Thymus (tissue), 11 donors: ENCODE data around the gene PNPLA7. TPM values are rescaled to one million over a fixed set of nuclear protein-coding genes. Genes with fewer than 3 reads are reported as not detected.
"Not testable (repeated sequence)": the region's sequence is repeated elsewhere in the genome, so short reads cannot be mapped to it uniquely, and the experiment has no call there.

Experiments used
- DNase-seq, 9 donors: peaks; one replicate each; pipeline ENCODE4 v3.0.0-alpha.2; 2013; ENCODE audit warnings: low spot score in 9 of 9, low read depth in 6 of 9, missing footprints in 1 of 9
- H3K27ac ChIP-seq, 2 donors: one replicate each; pipeline ENCODE4 v1.5.1; 2013; ENCODE audit warnings: control low read depth in 1 of 2, low read depth in 1 of 2, low read length in 1 of 2, mild to moderate bottlenecking in 1 of 2, moderate library complexity in 1 of 2
- H3K27me3 ChIP-seq, 2 donors: one replicate each; pipeline ENCODE4 v1.5.1; 2013; ENCODE audit warnings: low read length in 1 of 2; ENCODE audit not compliant: control insufficient read depth in 2 of 2, insufficient read depth in 1 of 2
- H3K36me3 ChIP-seq, 2 donors: one replicate each; pipeline ENCODE4 v1.5.1; 2013; ENCODE audit warnings: low read length in 1 of 2, mild to moderate bottlenecking in 1 of 2, moderate library complexity in 1 of 2; ENCODE audit not compliant: control insufficient read depth in 2 of 2, insufficient read depth in 2 of 2
- H3K4me1 ChIP-seq, 2 donors: one replicate each; pipeline ENCODE4 v1.5.1; 2013; ENCODE audit warnings: low read length in 2 of 2; ENCODE audit not compliant: control insufficient read depth in 2 of 2, insufficient read depth in 2 of 2
- H3K4me3 ChIP-seq, 2 donors: one replicate each; pipeline ENCODE4 v1.5.1; 2013; ENCODE audit warnings: low read length in 2 of 2, control low read depth in 1 of 2, mild to moderate bottlenecking in 1 of 2
- H3K9me3 ChIP-seq, 2 donors: one replicate each; pipeline ENCODE4 v1.5.1; 2013; ENCODE audit warnings: low read length in 1 of 2, mild to moderate bottlenecking in 1 of 2; ENCODE audit not compliant: control insufficient read depth in 2 of 2, insufficient read depth in 1 of 2
- WGBS: extraction: QIAGEN DNeasy Blood & Tissue Kit; methylation state at CpG from one replicate; pipeline ENCODE4 v1.1.7; 2013; 5-methylcytosine and 5-hydroxymethylcytosine counted together
- polyA plus RNA-seq: library from polyadenylated mRNA; stranded (reverse); fragments of 200-250 nt; gene quantifications from one replicate; pipeline ENCODE4 v1.2.3, GENCODE V29; 2013
- total RNA-seq: library from RNA; stranded (reverse); fragments of 120-200 nt; gene quantifications from one replicate; pipeline ENCODE4 v1.2.4, GENCODE V29; 2013
- donor health status: healthy.

The PNPLA7 gene
- total and polyA plus RNA-seq, 2 donors, result 1.6 to 11.5 TPM

GRCh38 chr9:137568445-137568844, 18.2 kb upstream of the PNPLA7 start:
- H3K36me3 ChIP-seq, result peaks cover 28 to 31% of the 10 kb centered on the region in 2 donors
- not testable (repeated sequence) for H3K4me1 ChIP-seq, DNase-seq, H3K27ac ChIP-seq, H3K4me3 ChIP-seq, H3K27me3 ChIP-seq, H3K9me3 ChIP-seq
- WGBS, result 93% methylated on average over 5 of the region's 5 CpGs

DNA sequence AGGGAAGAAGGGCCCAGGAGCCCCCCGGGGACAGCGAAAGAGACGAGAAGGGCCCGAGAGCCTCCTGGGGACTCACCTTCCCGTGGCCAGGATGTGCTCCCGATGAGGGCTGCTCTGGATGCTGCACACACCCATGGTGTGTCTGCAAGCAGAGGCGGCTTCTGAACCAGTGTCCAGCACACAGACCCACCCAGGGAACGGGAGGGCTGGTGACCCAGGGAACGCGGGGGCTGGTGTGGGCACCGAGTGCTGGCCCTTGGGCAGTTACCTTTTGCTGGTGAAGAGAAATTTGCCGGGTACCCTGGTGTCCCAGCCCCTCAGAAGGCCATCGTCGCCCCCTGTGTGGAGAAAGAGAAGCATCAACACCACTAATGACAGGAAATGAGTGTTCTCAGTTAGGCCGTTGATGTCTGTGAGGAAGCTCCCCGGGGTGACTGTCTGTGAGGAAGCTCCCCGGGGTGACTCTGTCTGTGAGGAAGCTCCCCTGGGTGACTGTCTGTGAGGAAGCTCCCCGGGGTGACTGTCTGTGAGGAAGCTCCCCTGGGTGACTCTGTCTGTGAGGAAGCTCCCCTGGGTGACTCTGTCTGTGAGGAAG, 14.7 kb upstream of the PNPLA7 start:
- no peak for DNase-seq
- 91% methylated on average over 17 of the region's 18 CpGs for WGBS
- Histone ChIP-seq H3K36me3 (peaks cover 18 to 22% of the 10 kb centered on the region in 2 donors), H3K4me1 (no peaks in the 10 kb centered on the region), H3K9me3 (no peaks in the 10 kb centered on the region), H3K4me3 (no peak overlapping the region), H3K27me3 (no peaks in the 10 kb centered on the region), H3K27ac (no peak overlapping the region)

- WGBS, result 97% methylated on average over 10 of the region's 10 CpGs
- H3K4me1 ChIP-seq, result no peaks in the 10 kb centered on the region
- peaks cover 19% of the 10 kb centered on the region in 2 donors for H3K36me3 ChIP-seq
Measured at GRCh38 chr9:137564134-137564533, 13.9 kb upstream of the PNPLA7 start.

DNA sequence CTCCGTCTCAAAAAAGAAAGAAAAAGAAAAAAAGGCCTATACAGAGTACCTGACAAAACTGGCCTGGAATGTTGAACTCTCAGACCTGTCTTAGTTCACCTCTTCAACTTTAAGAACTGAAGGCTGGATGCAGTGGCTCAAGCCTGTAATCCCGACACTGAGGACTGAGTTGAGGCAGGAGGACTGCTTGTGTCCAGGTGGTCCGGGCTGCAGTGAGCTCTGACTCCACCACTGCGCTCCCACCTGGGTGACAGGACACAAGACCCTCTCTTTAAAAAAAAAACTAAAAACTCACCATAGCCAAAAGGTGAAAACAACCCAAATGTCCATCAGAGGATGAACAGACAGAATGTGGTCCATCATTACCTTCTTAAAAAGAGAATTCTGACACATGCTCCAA, 7.9 kb upstream of the PNPLA7 start:
- Histone ChIP-seq H3K36me3 (peaks cover 32 to 34% of the 10 kb centered on the region in 2 donors), H3K9me3 (no peaks in the 10 kb centered on the region), H3K4me1 (peaks cover 0 to 4% of the 10 kb centered on the region in 2 donors), H3K4me3 (no peak overlapping the region), H3K27me3 (no peaks in the 10 kb centered on the region), H3K27ac (no peak overlapping the region)
- DNase-seq, result no peak
- over 99% methylated on average over 4 of the region's 4 CpGs for WGBS

More at GRCh38 chr9:137564134-137564533, 13.9 kb upstream of the PNPLA7 start:
- DNase-seq, result no peak
- no peak overlapping the region for H3K27ac ChIP-seq
- no peaks in the 10 kb centered on the region for H3K27me3 ChIP-seq
- H3K9me3 ChIP-seq, result no peaks in the 10 kb centered on the region
- H3K4me3 ChIP-seq, result no peak overlapping the region

- peaks cover 29 to 34% of the 10 kb centered on the region in 2 donors for H3K36me3 ChIP-seq
- no peaks in the 10 kb centered on the region for H3K9me3 ChIP-seq
- no peaks in the 10 kb centered on the region for H3K27me3 ChIP-seq
- peaks cover 0 to 12% of the 10 kb centered on the region in 2 donors for H3K4me1 ChIP-seq
- WGBS, result 97% methylated on average over 24 of the region's 24 CpGs
- H3K27ac ChIP-seq, result peak overlapping the region; percentile 39 to 51
- no peak overlapping the region for H3K4me3 ChIP-seq
- no peak for DNase-seq
Measured at GRCh38 chr9:137556069-137556838, 6.1 kb upstream of the PNPLA7 start.

GRCh38 chr9:137555179-137555578, 5.0 kb upstream of the PNPLA7 start:
- Histone ChIP-seq H3K36me3 (peaks cover 29 to 34% of the 10 kb centered on the region in 2 donors), H3K4me1 (peaks cover 1 to 14% of the 10 kb centered on the region in 2 donors), H3K27ac (no peak overlapping the region), H3K9me3 (no peaks in the 10 kb centered on the region), H3K4me3 (no peak overlapping the region), H3K27me3 (no peaks in the 10 kb centered on the region)
- DNase-seq, result no peak
- 97% methylated on average over 10 of the region's 10 CpGs for WGBS

- no peaks in the 10 kb centered on the region for H3K9me3 ChIP-seq
- H3K27me3 ChIP-seq, result no peaks in the 10 kb centered on the region
- WGBS, result 100% methylated on average over 1 of the region's 1 CpG
- H3K36me3 ChIP-seq, result peaks cover 29 to 30% of the 10 kb centered on the region in 2 donors
- DNase-seq, result no peak
- H3K27ac ChIP-seq, result no peak overlapping the region
- peaks cover 8 to 21% of the 10 kb centered on the region in 2 donors for H3K4me1 ChIP-seq
- no peak overlapping the region for H3K4me3 ChIP-seq
Measured at GRCh38 chr9:137554349-137554748, 4.1 kb upstream of the PNPLA7 start.

DNA sequence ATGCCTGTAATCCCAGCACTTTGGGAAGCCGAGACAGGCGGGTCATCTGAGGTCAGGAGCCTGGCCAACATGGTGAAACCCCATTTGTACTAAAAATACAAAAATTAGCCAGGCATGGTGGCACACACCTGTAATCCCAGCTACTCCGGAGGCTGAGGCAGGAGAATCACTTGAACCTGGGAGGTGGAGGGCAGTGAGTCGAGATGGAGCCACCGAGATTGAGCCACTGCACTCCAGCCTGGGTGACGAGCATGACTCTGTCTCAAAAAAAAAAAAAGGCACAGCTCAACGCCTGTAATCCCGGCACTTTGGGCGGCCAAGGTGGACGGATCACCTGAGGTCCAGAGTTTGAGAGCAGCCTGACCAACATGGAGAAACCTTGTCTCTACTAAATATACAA, 3.5 kb upstream of the PNPLA7 start:
- H3K27me3 ChIP-seq, H3K9me3 ChIP-seq, H3K4me3 ChIP-seq, DNase-seq, H3K27ac ChIP-seq: not testable (repeated sequence)
- WGBS, result 97% methylated on average over 10 of the region's 10 CpGs
- Histone ChIP-seq H3K36me3 (peaks cover 29 to 30% of the 10 kb centered on the region in 2 donors), H3K4me1 (peaks cover 8 to 21% of the 10 kb centered on the region in 2 donors)

DNA sequence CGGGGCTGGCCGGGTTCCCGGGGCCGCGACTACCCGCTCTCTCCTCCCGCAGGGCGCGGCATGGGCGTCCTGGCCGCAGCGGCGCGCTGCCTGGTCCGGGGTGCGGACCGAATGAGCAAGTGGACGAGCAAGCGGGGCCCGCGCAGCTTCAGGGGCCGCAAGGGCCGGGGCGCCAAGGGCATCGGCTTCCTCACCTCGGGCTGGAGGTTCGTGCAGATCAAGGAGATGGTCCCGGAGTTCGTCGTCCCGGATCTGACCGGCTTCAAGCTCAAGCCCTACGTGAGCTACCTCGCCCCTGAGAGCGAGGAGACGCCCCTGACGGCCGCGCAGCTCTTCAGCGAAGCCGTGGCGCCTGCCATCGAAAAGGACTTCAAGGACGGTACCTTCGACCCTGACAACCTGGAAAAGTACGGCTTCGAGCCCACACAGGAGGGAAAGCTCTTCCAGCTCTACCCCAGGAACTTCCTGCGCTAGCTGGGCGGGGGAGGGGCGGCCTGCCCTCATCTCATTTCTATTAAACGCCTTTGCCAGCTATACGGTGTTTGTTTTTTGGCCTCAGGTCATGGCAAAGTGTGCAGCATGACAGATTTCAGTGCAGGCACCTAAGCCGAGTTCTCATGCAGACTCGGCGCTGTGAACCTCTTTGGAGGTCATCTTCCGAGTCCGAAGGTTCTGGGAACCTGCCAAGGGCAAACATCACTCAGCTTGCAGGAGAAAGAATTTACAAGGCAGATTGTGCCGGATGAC, 2.0 kb upstream of the PNPLA7 start:
- Histone ChIP-seq H3K27me3 (no peaks in the 10 kb centered on the region), H3K9me3 (no peaks in the 10 kb centered on the region), H3K36me3 (peaks cover 20 to 25% of the 10 kb centered on the region in 2 donors), H3K4me3 (peak overlapping the region; percentile 60 to 83), H3K4me1 (peaks cover 8 to 21% of the 10 kb centered on the region in 2 donors), H3K27ac (peak overlapping the region; percentile 66 to 93)
- peak in 3 of 9 donors; percentile 14 to 56 (median 24) for DNase-seq
- WGBS, result 21% methylated on average over 58 of the region's 58 CpGs
